ENCODE data around the gene TMPRSS3.

DNA sequence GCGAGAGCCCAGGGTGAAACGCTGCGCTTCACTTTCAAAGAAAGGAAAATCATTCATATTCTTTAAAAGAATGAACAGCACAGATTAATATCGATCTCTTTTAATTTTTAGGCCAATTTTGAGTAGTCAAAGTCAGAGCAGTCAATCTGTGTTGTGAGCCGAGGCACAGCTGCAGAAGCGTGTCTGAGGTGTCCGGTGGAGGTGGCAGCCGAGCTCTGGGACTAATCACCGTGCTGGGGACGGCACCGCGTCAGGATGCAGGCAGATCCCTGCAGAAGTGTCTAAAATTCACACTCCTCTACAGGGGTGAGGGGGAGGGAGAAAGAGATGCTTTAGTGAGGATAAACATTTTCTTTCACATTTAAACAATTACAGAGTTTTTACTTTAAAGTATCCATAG lies 33.7 kb downstream of the TMPRSS3 start:
- TF ChIP-seq, protein P1, sequence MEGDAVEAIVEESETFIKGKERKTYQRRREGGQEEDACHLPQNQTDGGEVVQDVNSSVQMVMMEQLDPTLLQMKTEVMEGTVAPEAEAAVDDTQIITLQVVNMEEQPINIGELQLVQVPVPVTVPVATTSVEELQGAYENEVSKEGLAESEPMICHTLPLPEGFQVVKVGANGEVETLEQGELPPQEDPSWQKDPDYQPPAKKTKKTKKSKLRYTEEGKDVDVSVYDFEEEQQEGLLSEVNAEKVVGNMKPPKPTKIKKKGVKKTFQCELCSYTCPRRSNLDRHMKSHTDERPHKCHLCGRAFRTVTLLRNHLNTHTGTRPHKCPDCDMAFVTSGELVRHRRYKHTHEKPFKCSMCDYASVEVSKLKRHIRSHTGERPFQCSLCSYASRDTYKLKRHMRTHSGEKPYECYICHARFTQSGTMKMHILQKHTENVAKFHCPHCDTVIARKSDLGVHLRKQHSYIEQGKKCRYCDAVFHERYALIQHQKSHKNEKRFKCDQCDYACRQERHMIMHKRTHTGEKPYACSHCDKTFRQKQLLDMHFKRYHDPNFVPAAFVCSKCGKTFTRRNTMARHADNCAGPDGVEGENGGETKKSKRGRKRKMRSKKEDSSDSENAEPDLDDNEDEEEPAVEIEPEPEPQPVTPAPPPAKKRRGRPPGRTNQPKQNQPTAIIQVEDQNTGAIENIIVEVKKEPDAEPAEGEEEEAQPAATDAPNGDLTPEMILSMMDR (IDR thresholded peaks at IDR 0.05), result no peak
- no peak for TF ChIP-seq ZFX (IDR thresholded peaks at IDR 0.05; ENCODE audit: borderline replicate concordance)

All from 22Rv1 (cell line).